D721Med (cell line): ENCODE measurements around the gene NET1.

Experiments used
- DNase-seq: peaks from one replicate; pipeline ENCODE4 v3.0.0; 2011; ENCODE audit warnings: low spot score; ENCODE audit not compliant: insufficient read length
- FAIRE-seq: peaks from 2 replicates; lab custom pipeline; 2011; peaks lifted over from hg19 to GRCh38; lab: Jason Lieb, UNC
- TF ChIP-seq, protein P1 (sequence below): IDR thresholded peaks from 2 replicates; pipeline ENCODE4 v1.5.1; 2012; ENCODE audit warnings: mild to moderate bottlenecking, control low read depth; ENCODE audit not compliant: insufficient read depth; ENCODE audit errors: missing control alignments

The NET1 gene

DNA sequence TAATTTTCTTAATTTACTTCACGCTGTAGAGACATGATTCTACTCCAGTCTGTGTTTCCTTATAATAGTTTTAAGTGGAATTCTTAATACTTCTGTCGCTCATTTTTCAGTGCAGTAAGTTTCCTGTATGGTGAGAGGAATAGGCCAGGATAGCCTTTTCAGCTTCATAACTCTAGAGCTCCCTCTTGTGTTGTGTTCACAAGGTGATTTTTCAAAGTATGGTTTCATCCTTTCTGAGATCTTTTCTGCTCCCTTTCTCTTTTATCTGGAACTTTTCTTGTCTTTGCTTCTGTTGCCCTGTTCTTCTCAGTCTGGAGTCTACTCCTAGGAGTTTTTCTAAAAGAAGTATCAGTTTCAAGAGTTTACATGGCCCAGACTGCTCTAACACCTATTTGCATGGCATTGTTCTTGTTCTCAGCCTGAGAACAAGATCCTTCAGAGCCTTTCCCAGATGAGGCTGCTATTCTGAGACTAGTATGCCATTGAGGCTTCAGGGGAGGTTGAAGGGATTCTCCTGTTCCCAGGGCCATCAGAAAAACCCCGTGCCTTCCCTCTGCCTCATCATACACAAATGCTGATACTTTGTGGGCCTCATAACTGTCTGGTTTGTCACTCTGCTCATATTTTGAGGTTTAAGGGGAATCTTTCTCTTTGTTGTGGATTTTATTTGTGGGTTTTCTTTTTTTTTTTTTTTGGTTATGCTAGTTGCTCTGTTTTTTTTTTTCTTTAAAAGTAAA lies 21.8 kb downstream of the NET1 start:
- DNase-seq (no peak), FAIRE-seq (peak; percentile 92)
- TF ChIP-seq, protein P1, sequence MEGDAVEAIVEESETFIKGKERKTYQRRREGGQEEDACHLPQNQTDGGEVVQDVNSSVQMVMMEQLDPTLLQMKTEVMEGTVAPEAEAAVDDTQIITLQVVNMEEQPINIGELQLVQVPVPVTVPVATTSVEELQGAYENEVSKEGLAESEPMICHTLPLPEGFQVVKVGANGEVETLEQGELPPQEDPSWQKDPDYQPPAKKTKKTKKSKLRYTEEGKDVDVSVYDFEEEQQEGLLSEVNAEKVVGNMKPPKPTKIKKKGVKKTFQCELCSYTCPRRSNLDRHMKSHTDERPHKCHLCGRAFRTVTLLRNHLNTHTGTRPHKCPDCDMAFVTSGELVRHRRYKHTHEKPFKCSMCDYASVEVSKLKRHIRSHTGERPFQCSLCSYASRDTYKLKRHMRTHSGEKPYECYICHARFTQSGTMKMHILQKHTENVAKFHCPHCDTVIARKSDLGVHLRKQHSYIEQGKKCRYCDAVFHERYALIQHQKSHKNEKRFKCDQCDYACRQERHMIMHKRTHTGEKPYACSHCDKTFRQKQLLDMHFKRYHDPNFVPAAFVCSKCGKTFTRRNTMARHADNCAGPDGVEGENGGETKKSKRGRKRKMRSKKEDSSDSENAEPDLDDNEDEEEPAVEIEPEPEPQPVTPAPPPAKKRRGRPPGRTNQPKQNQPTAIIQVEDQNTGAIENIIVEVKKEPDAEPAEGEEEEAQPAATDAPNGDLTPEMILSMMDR = peak; percentile 65

DNA sequence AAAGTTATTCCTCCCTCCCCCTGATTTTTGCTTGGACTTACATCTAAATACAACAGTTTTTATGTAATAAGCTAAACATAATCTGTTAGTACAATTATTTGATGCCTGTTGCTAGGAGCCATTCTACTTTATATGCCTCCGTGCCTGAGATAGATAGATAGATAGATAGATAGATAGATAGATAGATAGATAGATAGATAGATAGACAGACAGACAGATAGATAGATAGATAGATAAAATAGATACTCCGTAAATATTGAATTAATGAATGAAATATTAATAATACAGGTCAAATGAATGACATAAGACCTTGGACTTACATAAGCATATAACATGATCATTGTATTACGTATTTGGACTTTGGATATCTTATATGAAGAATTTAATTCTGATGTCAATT lies 23.0 kb downstream of the NET1 start:
- FAIRE-seq (no peak), DNase-seq (no peak)
- TF ChIP-seq, protein P1 = no peak

DNA sequence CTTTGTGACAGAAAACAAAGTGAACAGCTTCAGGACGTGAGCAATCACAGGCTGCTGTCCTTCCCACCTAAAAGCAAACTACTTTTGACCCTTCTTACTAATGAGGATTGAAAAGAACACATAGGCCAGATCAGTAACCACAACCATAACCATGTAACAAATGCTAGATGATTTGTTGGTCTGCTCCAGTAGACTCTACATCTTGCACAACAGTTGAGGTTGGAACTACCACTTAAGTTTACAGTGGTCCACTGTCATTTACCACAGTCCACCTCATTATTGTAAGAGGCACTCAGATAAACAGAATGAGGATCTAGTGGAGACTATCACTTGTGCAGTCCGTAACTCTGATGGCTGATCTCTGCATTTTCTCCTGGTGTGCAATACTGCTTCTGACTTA lies 27.8 kb downstream of the NET1 start:
- no peak for DNase-seq
- FAIRE-seq = no peak
- TF ChIP-seq, protein P1 = no peak

DNA sequence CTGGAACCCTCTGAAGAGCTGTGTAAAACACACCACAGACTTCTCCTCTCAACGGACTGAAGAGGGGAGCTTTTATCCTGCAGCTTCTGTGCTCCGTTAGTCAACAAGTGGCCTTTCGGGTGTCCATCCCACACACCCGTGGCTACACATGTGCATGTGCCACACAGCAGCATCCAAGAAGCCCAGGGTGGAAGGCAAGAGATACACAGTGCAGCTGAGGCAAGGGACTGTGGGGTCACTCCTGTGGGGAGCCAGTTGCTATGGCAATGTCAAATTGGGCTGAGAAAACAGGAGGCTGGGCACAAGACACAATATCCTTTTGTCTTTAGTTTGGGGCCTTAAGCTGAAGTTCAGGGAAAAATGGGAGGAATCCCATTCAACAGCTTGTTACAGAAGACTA lies 28.7 kb downstream of the NET1 start:
- TF ChIP-seq, protein P1 = no peak
- DNase-seq (no peak), FAIRE-seq (no peak)

DNA sequence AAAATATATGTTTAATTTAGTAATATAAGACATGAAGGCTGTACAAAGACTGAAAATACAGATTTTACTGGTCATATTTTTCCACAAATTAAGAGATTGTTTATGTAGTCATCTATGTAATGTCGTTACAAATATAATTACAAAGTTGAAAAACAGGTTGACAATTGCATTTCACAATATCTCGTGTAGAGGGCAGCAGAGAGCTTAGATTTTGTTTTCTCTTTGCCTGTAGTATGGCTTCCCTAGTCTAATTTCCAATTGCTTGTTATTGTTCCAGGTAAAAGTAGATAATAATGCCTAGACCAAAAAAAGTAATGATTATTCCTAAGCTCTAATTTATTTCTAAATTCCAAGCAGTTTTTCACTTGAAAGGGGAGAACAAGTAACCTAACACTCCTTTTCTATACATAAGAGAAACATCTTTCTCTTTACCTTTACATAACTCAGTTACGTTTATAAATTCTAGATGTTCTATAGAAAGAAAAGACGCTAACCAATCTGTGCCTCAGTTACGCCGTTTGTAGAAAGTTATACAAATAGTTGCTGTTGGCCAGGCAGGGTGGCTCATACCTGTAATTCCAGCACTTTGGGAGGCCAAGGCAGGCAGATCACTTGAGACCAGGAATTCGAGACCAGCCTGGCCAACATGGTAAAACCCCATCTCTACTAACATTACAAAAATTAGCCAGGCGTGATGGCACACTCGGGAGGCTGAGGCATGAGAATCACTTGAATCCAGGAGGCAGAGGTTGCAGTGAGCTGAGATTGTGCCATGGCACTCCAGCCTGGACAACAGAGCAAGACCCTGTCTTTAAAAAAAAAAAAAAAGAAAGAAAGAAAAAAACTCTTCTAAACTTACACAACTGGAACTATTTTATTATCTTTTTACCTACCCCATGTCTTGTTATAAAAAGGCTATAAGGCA lies 30.0 kb downstream of the NET1 start:
- TF ChIP-seq, protein P1 = peak; percentile 81
- FAIRE-seq (no peak), DNase-seq (no peak)

DNA sequence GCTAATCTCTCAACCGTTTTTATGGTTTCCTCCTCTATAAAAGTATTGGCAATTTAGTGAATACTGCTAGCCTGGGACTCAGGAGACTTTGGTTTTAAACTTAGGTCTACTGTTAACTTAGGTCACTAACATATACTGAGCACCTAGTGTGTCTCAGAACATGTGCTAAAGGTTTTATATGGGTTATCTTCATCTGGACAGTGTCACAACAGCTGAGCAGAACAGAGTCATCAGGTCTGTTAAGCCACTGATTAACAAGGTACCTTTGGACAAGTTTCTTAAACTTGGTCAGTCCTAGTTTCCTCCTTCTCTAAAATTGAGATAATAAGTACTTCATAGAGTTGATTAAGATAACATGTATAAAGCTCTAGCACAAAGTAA lies 30.6 kb downstream of the NET1 start:
- no peak for DNase-seq
- FAIRE-seq = no peak
- TF ChIP-seq, protein P1 = no peak
